DLD1 (cell line): ENCODE data around the gene FHAD1.
"Not testable (repeated sequence)": the region's sequence is repeated elsewhere in the genome, so short reads cannot be mapped to it uniquely, and the experiment has no call there.

ENCODE experiments used
- in situ Hi-C: cut with HindIII; loops from 2 replicates; pipeline ENCODE4 v1.10.0; 2017; ENCODE audit warnings: low sequenced_read_pairs

Gene FHAD1

DNA sequence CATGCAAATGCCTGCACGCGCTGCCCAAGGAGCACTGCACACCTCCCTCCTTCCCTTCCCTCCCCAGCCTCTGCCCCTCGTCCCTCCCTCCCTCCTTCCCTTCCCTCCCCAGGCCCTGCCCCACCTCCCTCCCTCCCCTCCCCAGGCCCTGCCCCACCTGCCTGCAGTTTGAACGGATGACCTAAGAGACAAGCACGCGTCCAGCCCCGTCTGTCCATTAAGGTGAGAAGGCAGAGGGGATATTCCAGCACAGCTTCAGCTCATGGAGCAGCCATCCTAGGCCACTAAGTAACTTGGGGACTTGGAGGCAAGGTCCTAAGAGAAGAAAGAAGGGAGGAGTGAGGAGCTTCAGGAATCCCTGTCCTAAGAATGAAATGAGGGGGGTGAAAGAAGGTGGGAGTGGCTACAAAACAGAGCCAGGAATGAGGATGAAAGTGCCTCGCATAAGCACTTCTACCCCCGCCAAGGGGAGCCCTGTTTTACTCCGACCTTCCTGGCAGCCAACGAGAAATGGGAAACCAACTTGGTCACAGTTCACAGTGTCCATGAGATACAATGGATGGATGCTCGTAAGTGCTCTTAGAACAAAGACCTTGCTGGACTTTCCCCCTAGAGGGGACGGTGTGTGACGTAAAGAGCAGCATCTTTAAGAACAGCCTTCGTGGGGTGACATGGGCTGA, 141.3 kb downstream of the FHAD1 start:
- in situ Hi-C loops = no loop called here

DNA sequence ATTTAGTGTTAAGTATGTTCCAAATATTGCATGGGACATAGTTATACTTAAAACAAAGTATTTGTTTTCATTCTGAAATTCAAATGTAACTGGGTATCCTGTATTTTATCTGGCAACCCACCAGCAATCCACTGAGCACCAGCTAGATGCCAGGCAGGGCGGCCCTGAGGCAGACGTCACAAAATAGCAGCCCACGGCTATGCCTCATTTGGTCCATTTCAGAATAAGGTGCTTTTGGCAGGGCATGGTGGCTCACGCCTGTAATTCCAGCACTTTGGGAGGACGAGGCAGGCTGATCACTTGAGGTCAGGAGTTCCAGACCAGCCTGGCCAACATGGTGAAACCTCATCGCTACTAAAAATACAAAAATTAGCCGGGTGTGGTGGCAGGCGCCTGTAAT, 142.8 kb downstream of the FHAD1 start:
- in situ Hi-C loops = not testable (repeated sequence)

DNA sequence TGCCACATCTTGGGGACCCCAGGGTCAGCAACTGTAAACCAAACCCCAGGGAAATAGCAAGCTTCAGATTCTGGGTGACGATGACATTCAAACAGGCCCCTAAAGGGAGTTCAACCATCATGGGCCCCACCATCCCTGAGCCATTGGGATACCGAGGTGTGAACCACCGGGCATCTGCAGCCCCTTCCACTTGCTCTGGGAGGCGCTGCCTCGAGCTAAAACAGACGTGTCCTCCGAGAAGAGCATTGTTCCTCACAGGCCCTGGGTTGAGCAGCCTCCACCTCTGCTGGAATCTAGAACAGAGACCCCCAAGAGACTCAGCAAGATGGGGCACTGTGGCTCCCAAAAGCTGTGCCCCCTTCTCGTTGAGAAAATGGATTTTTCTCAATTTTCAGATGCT, 143.6 kb downstream of the FHAD1 start:
- in situ Hi-C loops = no loop called here

DNA sequence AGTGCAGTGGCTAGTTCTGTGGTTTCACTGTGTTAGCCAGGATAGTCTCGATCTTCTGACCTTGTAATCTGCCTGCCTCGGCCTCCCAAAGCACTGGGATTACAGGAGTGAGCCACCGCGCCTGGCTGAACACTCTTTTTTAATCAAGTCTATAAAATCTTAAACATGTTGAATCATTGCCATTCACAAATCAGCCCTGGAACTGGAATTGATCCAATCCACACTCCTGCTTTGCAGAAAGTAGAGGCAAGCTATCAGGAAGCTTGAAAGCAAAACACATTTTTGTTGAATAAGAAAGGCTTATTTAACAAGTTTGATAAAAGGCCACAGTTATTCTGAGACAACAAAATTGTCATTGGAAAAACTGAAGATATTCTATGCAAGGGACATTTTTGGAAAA, 144.3 kb downstream of the FHAD1 start:
- in situ Hi-C loops = no loop called here

DNA sequence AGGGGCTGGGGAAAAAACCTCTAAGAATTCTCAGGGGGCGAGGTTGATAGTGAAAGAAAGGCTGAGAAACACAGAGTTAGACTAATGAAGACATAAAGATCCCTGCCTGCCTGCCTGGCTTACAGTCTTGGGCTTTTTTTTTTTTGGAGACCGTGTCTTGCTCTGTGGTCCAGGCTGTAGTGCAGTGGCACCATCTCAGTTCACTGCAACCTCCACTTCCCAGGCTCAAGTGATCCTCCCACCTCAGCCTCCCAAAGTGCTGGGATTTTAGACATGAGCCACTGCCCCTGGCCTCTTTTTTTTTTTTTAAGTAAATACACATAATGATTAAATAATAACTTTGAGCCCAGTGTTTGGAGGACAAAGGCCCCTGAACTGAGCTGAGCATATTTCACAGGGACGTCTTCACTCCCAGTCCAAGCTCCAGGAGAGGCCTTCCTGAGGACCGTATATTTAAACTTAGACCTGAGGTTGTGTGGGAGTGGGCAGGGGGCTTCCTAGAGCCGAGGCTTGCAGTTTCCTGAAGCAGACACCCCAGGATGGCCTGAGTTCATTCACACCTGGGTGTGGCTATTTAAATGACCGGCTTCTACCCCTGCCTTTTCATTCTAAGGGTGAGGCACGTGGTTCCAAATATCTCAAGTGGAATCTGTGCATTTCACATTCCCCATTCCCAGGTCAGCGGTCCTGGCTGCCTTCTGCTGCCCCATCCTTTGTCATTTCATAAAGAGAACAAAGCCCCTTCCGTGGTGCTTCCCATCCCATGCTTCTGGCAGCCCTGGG, 146.6 kb downstream of the FHAD1 start:
- in situ Hi-C loops = no loop called here

DNA sequence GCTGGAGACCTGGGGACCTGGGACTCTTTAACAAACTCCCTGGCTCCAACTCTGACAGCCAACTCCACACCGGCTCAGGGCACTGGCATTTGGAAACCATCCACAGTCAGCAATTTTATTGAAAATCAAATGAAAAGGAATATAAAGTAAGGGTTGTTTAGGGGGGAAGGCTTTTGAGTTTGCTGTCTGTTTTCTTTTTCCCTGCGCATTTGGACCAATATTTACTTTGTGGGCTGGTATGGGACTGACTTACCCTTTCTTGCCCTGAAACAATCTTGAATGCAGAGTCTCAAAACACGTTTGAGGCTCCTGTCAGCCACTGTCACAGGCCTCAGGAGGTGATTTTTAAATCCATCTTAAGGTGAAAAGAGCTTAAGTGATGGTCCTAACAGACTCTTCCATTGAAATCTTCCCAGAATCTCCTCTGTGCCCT, 147.3 kb downstream of the FHAD1 start:
- in situ Hi-C loops = no loop called here

DNA sequence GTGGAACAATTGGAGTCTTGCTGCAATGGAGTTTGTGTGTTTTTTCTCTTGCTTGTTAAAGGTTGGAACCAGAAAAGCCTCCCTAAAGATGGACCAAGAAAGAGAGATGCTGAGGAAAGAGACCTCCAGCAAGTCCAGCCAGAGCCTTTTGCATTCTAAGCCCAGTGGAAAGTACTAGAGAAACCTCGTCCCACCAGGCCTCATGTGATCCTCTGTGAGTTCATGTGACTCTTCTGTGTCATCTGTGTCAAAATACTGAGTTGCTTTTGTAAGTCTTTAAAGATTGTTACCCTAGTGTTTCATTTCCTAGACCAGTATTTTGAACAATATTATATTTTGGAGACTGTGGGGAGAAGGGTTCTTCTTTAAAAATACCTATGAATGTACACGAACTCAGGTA, 150.2 kb downstream of the FHAD1 start:
- in situ Hi-C loops = no loop called here

DNA sequence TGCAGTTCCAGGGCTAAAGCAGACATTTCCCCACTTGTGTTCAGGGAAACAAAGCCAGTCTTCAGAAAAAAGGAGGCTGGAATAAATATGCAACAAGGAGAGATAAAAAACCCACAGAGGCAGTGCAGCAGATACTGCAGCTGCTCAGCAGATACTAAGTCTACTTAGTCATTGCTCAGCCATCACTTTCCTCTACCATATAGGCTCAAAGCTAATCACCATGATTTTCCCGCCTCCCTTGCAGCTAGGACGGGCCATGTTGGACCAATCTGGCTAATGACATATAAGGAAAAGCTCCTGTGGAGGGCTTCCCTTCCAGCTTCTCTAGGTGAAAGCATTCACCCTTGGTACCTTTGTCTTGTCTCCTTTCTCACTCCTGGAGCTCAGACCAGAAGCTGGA, 152.7 kb downstream of the FHAD1 start:
- in situ Hi-C loops = no loop called here

DNA sequence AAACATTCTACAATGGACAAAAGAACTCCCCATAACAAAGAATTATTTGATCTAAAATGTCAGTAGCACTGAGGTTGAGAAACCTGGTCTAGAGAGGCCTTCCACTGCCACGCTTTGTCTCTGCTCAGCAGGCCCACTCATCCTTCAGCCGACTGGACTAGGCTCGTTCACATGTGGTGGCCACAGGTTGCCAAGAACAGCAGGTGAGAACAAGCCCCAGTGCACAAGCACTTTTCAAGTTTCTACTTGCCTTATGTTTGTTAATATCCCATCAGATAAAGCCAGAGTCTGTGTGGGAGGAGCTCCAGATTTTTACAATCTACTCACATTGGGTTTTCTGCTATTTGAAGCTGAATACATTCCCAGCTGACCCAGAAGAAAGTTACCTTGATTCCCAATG, 153.6 kb downstream of the FHAD1 start:
- in situ Hi-C loops = no loop called here

DNA sequence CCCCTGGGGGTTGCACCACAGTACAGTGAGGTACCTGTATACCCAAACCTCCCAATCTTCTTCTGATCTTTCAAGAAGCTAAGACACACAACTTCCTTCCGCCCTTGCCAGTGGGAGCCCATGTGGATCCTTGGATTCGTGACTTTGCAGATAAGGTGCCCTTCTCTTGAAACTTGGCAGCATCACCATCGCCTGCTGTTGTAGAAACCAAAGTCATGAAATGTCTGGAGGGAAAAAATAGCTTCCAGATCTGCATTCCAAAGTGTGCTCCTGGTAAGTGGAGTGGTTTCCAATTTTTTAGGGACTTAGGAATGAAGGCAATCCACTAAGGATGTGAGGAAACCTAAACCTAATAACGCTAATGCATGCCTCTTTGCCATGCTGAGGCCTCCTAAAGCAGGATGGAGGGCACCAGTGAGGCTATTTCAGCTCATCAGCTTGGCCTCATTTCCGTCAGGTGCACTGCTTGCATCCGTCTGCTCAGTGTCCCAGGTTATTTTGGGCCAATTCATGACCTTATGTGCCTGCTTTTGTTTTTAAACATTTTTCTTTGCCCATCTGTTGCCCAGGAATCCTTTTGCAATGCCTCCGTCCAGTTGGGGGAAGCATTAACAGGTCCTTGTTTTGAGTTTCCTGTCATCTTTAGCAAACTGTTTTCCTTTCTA, 154.5 kb downstream of the FHAD1 start:
- in situ Hi-C loops = no loop called here

DNA sequence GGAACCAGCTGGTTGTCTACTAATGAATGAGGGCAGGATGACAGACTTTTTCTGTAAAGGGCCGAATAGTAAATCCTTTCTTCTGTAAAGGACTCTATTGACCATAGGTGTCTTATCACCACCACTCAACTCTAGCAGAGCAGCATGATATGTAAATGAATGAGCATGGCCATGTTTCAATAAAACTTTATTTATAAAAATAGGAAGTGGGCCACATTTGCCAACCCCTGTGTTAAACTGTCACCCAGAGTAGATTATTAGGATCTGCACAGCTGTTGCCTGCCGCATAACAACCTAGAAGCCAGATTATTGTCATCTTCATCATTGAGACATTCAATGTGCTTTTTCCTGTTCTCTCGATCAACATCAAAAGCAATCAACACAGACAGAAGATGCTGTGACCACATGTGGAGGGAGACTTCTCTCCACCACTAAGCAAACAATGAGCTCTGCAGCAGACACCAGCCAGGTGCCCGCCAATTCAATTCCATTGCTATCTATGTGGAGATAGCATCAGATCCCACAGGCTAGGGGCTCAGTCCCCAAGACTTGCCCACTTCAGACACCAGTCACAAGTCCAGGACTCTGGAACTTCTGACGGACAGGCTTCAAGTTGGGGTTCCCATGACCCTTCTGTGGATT, 155.9 kb downstream of the FHAD1 start:
- in situ Hi-C loops = no loop called here

DNA sequence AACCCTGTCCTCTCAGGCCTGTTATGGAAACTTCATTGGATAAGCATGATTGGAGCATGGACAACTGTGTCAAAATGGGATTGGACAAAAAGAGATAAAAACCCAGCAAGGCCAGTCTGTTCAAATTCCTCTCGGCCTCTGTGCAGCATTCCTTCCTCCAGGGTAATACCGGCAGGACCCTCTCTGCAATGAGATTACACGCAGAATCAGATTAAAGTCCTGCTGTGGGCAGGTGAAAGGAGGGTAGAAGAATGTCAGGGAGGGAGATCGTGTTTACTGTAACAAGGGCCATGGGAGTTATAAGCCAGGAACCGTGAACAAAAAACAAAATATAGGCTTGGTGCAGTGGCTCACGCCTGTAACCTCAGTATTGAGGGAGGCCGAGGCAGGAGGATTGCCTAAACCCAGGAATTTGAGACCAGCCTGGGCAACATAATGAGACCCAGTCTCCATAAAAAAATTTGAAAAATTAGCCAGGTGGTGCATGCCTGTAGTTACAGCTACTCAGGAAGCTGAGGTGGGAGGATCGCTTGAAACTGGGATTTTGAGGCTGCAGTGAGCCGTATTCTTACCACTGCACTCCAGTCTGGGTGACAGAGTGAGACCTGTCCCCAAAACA, 157.0 kb downstream of the FHAD1 start:
- in situ Hi-C loops = no loop called here

DNA sequence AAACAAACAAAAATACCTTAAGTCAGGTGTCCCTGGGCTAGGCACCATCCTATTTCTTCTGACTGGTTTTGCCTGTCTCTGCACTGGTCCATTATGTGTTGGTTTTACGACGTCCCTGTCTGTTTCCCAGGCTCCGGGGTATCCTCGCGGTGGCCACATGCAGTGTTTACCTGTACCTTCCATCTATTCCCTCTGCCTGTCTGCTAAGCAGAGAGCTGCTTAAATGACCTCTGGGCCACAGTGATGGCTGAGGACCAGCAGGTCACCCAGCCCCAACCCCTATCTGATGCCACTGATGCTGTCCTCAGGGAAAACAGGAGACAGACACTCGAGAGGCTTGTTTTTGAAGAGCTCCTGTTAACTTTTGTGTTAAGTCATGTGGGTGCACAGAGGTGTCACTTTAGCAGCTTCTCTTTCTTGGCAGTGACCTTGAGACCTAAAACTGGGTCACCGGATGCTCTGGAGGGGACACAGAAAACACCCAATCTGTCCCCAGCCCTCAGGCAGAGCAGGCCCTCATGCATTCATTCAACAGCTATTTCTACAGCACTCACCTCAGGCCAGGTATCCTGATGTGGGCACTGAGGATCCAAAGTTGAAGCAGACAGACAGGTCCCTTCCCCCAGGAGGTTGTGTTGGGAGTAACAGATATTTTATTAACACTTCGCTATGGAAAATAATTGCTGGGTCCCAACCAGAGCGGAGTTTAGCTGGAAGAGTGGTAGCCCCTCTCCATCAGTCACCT, 158.3 kb downstream of the FHAD1 start:
- in situ Hi-C loops = no loop called here

DNA sequence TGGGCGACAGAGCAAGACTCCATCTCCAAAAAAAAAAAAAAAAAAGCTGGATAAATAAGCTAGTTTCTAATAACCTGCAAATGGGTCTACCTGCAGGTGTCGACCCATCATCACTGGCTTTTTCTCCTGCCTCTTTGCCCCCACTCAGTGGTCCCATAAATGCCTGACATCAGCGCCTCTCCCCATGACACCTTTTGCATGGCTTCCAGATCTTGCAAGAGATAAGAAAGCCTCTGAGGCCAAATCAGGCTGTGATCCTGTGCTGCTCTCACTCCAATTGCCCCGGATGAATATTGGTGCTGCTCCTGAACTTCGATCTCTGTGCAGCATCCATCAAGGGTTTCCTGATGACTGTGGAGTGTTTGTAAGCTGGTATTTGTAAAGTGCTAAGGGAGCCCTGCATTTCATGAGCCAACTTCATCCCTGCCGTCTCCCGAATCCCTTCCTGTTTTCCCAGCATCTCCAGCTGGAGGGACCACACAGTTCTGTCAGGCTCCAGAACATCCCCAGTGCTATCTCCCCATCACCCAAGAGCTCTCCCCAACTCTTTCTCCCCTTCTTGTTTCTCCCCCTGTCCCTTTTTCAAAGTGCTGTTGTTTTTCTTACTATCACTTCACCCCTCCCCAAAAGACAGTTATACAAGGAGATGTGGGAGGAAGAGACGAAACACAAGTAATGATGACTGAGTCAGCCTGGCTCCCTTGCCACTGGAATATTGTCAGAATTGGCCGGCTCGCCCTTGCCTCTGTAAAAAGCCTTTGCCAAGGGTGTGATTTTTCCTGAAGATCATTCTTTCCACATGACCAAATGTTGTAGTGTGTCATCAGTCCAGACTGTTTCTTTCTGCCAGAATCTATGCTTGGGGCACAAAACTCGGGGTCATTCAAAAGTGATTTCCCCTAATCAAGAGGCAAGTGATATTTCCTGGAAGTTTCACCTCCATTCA, 159.9 kb downstream of the FHAD1 start:
- in situ Hi-C loops = no loop called here

DNA sequence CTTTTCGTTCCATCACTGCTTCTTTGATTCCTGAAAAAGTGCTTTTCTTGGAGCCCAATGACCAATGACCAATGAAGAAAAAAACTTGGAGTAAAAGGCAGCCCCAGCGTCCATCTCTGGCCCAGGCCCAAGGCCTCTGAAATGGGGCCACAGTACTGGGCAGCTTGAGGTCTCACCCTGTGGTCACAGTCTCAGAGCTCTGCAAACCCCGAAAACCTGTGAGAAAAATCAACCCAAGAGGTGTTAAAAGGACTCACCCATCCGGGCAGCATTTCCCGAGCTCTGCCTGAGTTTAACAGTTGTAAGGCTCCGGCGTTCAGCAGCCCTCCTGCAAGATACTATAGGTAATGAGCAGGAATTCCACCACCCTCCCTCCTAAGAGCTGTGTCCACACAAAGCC, 160.6 kb downstream of the FHAD1 start:
- in situ Hi-C loops = no loop called here

DNA sequence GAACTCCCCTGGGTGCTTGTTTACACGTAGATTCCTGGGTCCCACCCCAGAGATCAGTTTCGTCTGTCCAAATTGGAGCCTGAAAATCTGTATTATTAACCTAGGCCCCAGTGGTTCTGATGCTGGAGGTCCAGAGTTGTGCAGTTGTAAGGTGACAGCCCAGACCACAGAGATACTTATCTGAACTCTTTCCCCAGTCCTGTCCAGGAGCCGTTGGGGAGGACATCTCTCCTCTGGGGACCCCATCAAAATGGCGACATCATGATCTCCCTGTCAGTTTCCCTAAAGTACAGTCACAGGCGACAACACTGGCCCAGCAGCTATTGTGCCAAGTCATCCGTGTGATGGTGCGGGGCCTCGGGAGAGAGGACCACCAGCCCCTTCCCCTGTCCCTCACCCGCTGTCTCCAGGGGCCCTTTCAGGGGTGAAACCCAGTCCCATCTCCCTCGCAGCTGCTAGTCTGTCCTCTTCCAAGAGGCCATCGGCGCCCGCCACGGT, 161.9 kb downstream of the FHAD1 start:
- in situ Hi-C loops = no loop called here

DNA sequence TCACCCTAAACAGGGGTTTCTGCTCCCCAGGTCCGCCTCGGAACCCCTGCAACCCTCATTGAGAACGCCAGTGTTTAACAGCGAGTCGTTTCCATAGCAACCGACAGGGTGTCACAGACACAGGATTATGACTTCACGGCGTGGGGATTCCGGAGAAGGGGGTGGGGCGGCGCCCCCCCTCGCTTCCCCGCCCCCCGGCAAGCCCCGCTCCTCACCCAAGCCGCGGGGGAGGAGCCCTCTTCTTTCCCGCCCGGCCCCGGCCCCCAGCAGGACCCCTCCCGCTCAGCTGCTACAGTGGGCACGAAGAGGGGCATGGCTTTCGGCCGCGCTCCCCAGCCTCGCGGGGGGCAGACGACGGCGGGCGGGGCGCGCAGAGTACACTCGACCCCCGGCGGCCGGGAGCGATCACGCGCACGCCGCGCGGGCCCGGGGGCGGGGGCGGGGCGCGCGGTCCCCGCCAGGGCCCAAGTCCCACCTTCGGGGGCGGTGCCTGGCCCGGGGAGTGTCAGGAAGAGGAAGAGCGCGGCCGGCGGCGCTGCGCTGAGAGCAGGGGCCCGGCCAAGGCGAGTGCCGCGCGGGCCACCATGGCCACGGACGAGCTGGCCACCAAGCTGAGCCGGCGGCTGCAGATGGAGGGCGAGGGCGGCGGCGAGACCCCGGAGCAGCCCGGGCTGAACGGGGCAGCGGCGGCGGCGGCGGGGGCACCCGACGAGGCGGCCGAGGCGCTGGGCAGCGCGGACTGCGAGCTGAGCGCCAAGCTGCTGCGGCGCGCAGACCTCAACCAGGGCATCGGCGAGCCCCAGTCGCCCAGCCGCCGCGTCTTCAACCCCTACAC, 162.6 kb downstream of the FHAD1 start, which contains the start of gene EFHD2:
EFHD2 (plus strand) TSS at position 501 of the 835 bp plus-strand sequence; CDS start at position 585, 84 bp downstream.
- in situ Hi-C loops = loop anchor here (5.0 kb wide), 1 partner anchor 87 kb away; no protein-coding TSS in a partner anchor
